Measurements from ENCODE around the gene NPHP4. TPM values are rescaled to one million over a fixed set of nuclear protein-coding genes. Genes with fewer than 3 reads are reported as not detected.

Gene NPHP4
- polyA plus RNA-seq, 1 of the 3 experiments (the other 2 are of a cell fraction), result 7.0 TPM

GRCh38 chr1:5857508-5858090 is 134.6 kb downstream of the NPHP4 start:
- no peaks in the 10 kb centered on the region for H3K9me3 ChIP-seq
- no peak overlapping the region for H3K9ac ChIP-seq
- no peaks in the 10 kb centered on the region for H3K9me2 ChIP-seq
- H3K79me2 ChIP-seq (ENCODE audit: insufficient read depth), result no peaks in the 10 kb centered on the region
- no peaks in the 10 kb centered on the region for H3K36me3 ChIP-seq (replicated peaks in 1 of 2; ENCODE audit: control insufficient read depth in 1 of 2, insufficient read depth in 2 of 2, low read length in 1 of 2)
- POLR2A ChIA-PET, result interaction anchor here (0.7 to 1.0 kb wide), 3 partner anchors 11 to 17 kb away, joined by 3 read pairs; no protein-coding TSS in a partner anchor
- no peak overlapping the region for H3K4me2 ChIP-seq
- TF ChIP-seq RCOR1 (IDR thresholded peaks at IDR 0.05; ENCODE audit: low read length) (peak; percentile 69), NRF1 (IDR thresholded peaks at IDR 0.05; ENCODE audit: low read depth, low read length) (no peak), FOXJ3 (CRISPR knock-in tag; IDR thresholded peaks at IDR 0.05) (peak; percentile 54), EP300 (IDR thresholded peaks at IDR 0.05; ENCODE audit: borderline replicate concordance in 1 of 2, low read depth in 1 of 2, low read length in 1 of 2) (peak in 1 of 2 experiments; percentile 43; a peak in 1 of 4 replicates), CHD2 (IDR thresholded peaks at IDR 0.05; ENCODE audit: low read length, partially characterized antibody) (peak; percentile 42), POLR2AphosphoS5 (IDR thresholded peaks at IDR 0.05; ENCODE audit: low read depth, low read length) (no peak), MAX (IDR thresholded peaks at IDR 0.05; ENCODE audit: low read depth) (no peak), EZH2phosphoT487 (IDR thresholded peaks at IDR 0.05; ENCODE audit: borderline replicate concordance, low read depth) (no peak), GATA2 (CRISPR knock-in tag; IDR thresholded peaks at IDR 0.05) (peak; percentile 97), MXI1 (IDR thresholded peaks at IDR 0.05; ENCODE audit: low read depth, low read length) (peak; percentile 90)
- H3K4me1 ChIP-seq (ENCODE audit: control insufficient read depth in 1 of 2, insufficient read depth in 2 of 2, low read depth in 1 of 2, low read length in 1 of 2), result peaks cover 0 to 32% of the 10 kb centered on the region in 2 experiments; a peak in 2 of 4 replicates
- H3F3A ChIP-seq (replicated peaks; ENCODE audit: insufficient read depth), result no peaks in the 10 kb centered on the region
- no peaks in the 10 kb centered on the region for H3K27me3 ChIP-seq (ENCODE audit: insufficient read depth)
- no peak overlapping the region for H2AFZ ChIP-seq (ENCODE audit: low read depth)
- H4K20me1 ChIP-seq (ENCODE audit: insufficient read depth), result no peaks in the 10 kb centered on the region
- 36% methylated on average over 10 of the region's 16 CpGs for WGBS (ENCODE audit: low lambda C conversion rate)
- peak overlapping the region in 1 of 2 experiments; percentile 39; a peak in 2 of 4 replicates for H3K27ac ChIP-seq (ENCODE audit: low read depth in 2 of 2, low read length in 1 of 2)
- CTCF ChIA-PET, result interaction anchor here (0.7 to 2.5 kb wide), 8 partner anchors 12 to 115 kb away, joined by 3 to 8 read pairs (median 4); no protein-coding TSS in a partner anchor
- DNase-seq, result peak; percentile 89
- no peak overlapping the region for H3K4me3 ChIP-seq (ENCODE audit: low read depth in 2 of 2, low read length in 1 of 2)

- no peaks in the 10 kb centered on the region for H3K79me2 ChIP-seq (ENCODE audit: insufficient read depth)
- no peak overlapping the region for H3K4me3 ChIP-seq (ENCODE audit: low read depth in 2 of 2, low read length in 1 of 2)
- no peak for TF ChIP-seq RFX5 (IDR thresholded peaks at IDR 0.05; ENCODE audit: low read length)
- TF ChIP-seq POLR2AphosphoS5 (IDR thresholded peaks at IDR 0.05; ENCODE audit: low read depth, low read length), result no peak
- TF ChIP-seq TEAD4 (IDR thresholded peaks at IDR 0.05; ENCODE audit: borderline replicate concordance, insufficient read depth), result no peak
- TF ChIP-seq USF2 (IDR thresholded peaks at IDR 0.05; ENCODE audit: borderline replicate concordance, low read depth, low read length), result no peak
- TF ChIP-seq TCF12 (IDR thresholded peaks at IDR 0.05), result no peak
- no peak for TF ChIP-seq MXI1 (IDR thresholded peaks at IDR 0.05; ENCODE audit: low read depth, low read length)
- H3K27ac ChIP-seq (ENCODE audit: low read depth in 2 of 2, low read length in 1 of 2), result peak overlapping the region in 1 of 2 experiments; percentile 39; a peak in 1 of 4 replicates
- no peaks in the 10 kb centered on the region for H3K9me2 ChIP-seq
- peaks cover 0 to 32% of the 10 kb centered on the region in 2 experiments; a peak in 2 of 4 replicates for H3K4me1 ChIP-seq (ENCODE audit: control insufficient read depth in 1 of 2, insufficient read depth in 2 of 2, low read depth in 1 of 2, low read length in 1 of 2)
- H3K27me3 ChIP-seq (ENCODE audit: insufficient read depth), result no peaks in the 10 kb centered on the region
- POLR2A ChIA-PET, result interaction anchor here (0.7 to 1.0 kb wide), 3 partner anchors 11 to 16 kb away, joined by 3 read pairs; no protein-coding TSS in a partner anchor
- no peak overlapping the region for H3K4me2 ChIP-seq
- H3F3A ChIP-seq (replicated peaks; ENCODE audit: insufficient read depth), result no peaks in the 10 kb centered on the region
- H2AFZ ChIP-seq (ENCODE audit: low read depth), result no peak overlapping the region
- no peaks in the 10 kb centered on the region for H4K20me1 ChIP-seq (ENCODE audit: insufficient read depth)
- no peaks in the 10 kb centered on the region for H3K9me3 ChIP-seq
- H3K36me3 ChIP-seq (replicated peaks in 1 of 2; ENCODE audit: control insufficient read depth in 1 of 2, insufficient read depth in 2 of 2, low read length in 1 of 2), result no peaks in the 10 kb centered on the region
- H3K9ac ChIP-seq, result no peak overlapping the region
- CTCF ChIA-PET, result interaction anchor here (0.7 to 2.5 kb wide), 6 partner anchors 11 to 111 kb away, joined by 3 to 8 read pairs (median 4); no protein-coding TSS in a partner anchor
- no peak for DNase-seq
- WGBS (ENCODE audit: low lambda C conversion rate), result 87% methylated on average over 12 of the region's 17 CpGs
These were observed 135.2 kb downstream of the NPHP4 start for GRCh38 chr1:5857011-5857410.
